ENCODE data around the gene MEP1A. TPM values are rescaled to one million over a fixed set of nuclear protein-coding genes. Genes with fewer than 3 reads are reported as not detected.

The MEP1A gene
- total and polyA plus RNA-seq, 2 of the 13 experiments (the other 11 are each of a cell fraction or from before 2014, with no cell fraction given): 0.24 to 0.83 TPM

GRCh38 chr6:46788791-46789190 is 4.4 kb upstream of the MEP1A start:
- Histone ChIP-seq H3K4me3 (replicated peaks in 1 of 3; ENCODE audit: insufficient read depth in 1 of 3, low read depth in 2 of 3, low read length in 3 of 3) (no peak overlapping the region), H3K27me3 (ENCODE audit: control insufficient read depth in 1 of 2, insufficient read depth in 2 of 2, low read length in 2 of 2) (no peaks in the 10 kb centered on the region), H3K79me2 (ENCODE audit: insufficient read depth, low read length) (no peaks in the 10 kb centered on the region), H3K4me2 (ENCODE audit: low read depth, low read length) (no peak overlapping the region), H3K9ac (ENCODE audit: insufficient read depth, low read depth, low read length) (no peak overlapping the region), H3K4me1 (ENCODE audit: insufficient read depth, low read length) (peaks cover 23% of the 10 kb centered on the region), H2AFZ (ENCODE audit: low read length) (no peak overlapping the region), H3K36me3 (replicated peaks in 1 of 2; ENCODE audit: control insufficient read depth in 1 of 2, insufficient read depth in 2 of 2, low read length in 2 of 2) (no peaks in the 10 kb centered on the region), H3K9me3 (ENCODE audit: low read length) (no peaks in the 10 kb centered on the region), H4K20me1 (ENCODE audit: insufficient read depth, low read length) (no peaks in the 10 kb centered on the region), H3K27ac (ENCODE audit: extremely low read length, insufficient read depth, low read length) (no peak overlapping the region)
- BruUV-seq (replicated peaks): no TSS peak
- ATAC-seq: no peak
- ChIA-PET POLR2A (no interaction called here), CTCF (ENCODE audit: low intra/inter-chr PET ratio, low total read pairs) (no interaction called here)
- no peak for FAIRE-seq
- no peak for DNase-seq (ENCODE audit: low spot score)
- WGBS (ENCODE audit: low lambda C conversion rate): 66% methylated on average over 3 of the region's 3 CpGs
- TF ChIP-seq JUNB (CRISPR knock-in tag; IDR thresholded peaks at IDR 0.05; ENCODE audit: borderline replicate concordance) (no peak), ZNF12 (CRISPR knock-in tag; IDR thresholded peaks at IDR 0.05) (no peak), SOX13 (IDR thresholded peaks at IDR 0.05) (no peak), SOX13 (CRISPR knock-in tag; conservative IDR thresholded peaks at IDR 0.05 in 1 of 2, IDR thresholded peaks at IDR 0.05 in 1 of 2) (no peak), SNRNP70 (IDR thresholded peaks at IDR 0.05; ENCODE audit: low read depth, low read length) (no peak), RFXAP (CRISPR knock-in tag; IDR thresholded peaks at IDR 0.05; ENCODE audit: borderline replicate concordance) (no peak), ZNF446 (CRISPR knock-in tag; IDR thresholded peaks at IDR 0.05) (no peak), ZNF160 (CRISPR knock-in tag; IDR thresholded peaks at IDR 0.05) (no peak), ZZZ3 (CRISPR knock-in tag; IDR thresholded peaks at IDR 0.05; ENCODE audit: borderline replicate concordance) (no peak), ZNF329 (CRISPR knock-in tag; IDR thresholded peaks at IDR 0.05; ENCODE audit: low read depth) (no peak), MIER3 (CRISPR knock-in tag; IDR thresholded peaks at IDR 0.05; ENCODE audit: borderline replicate concordance) (no peak), YEATS2 (CRISPR knock-in tag; IDR thresholded peaks at IDR 0.05; ENCODE audit: borderline replicate concordance) (no peak), SRSF1 (optimal IDR thresholded peaks at IDR 0.05; ENCODE audit: low read depth, low read length) (no peak), GMEB1 (CRISPR knock-in tag; IDR thresholded peaks at IDR 0.05; ENCODE audit: borderline replicate concordance) (no peak), CREB3 (CRISPR knock-in tag; IDR thresholded peaks at IDR 0.05) (no peak), HHEX (CRISPR knock-in tag; IDR thresholded peaks at IDR 0.05) (no peak), ZNF639 (CRISPR knock-in tag; conservative IDR thresholded peaks at IDR 0.05) (no peak), CENPBD1 (CRISPR knock-in tag; IDR thresholded peaks at IDR 0.05; ENCODE audit: borderline replicate concordance, low read depth) (no peak), ISX (CRISPR knock-in tag; conservative IDR thresholded peaks at IDR 0.05) (no peak), TAF1 (CRISPR knock-in tag; IDR thresholded peaks at IDR 0.05) (no peak)
- intact Hi-C loops (cut with micrococcal nuclease; ENCODE audit: unreplicated experiment) (loop anchor here (10.0 kb wide), 1 partner anchor 104 kb away; the partner anchor contains the start of gene TDRD6), in situ Hi-C loops (cut with HindIII; ENCODE audit: extremely low pct_ligation_motif_present, low pct_unique_long_range_greater_than_20kb) (no loop called here)

Data from HepG2 (cell line).